Femur (tissue), 1 donor: ENCODE data around the gene CISTR.

Experiments used
- DNase-seq: peaks from one replicate; pipeline ENCODE4 v3.0.0-alpha.2; 2017

The CISTR gene

GRCh38 chr12:53761306-53761705 lies 9.5 kb upstream of the CISTR start:
- DNase-seq: no peak

GRCh38 chr12:53759261-53759660 lies 7.5 kb upstream of the CISTR start:
- no peak for DNase-seq

GRCh38 chr12:53758730-53759103 lies 6.9 kb upstream of the CISTR start:
- no peak for DNase-seq

GRCh38 chr12:53758081-53758729 lies 6.4 kb upstream of the CISTR start:
- DNase-seq: no peak

- DNase-seq: peak; percentile 87
Measured at GRCh38 chr12:53757101-53757770, 5.5 kb upstream of the CISTR start.

GRCh38 chr12:53756300-53757100 lies 4.7 kb upstream of the CISTR start:
- DNase-seq: no peak

- DNase-seq: no peak
Measured at GRCh38 chr12:53755893-53756292, 4.1 kb upstream of the CISTR start.

- no peak for DNase-seq
Measured at GRCh38 chr12:53755451-53755891, 3.7 kb upstream of the CISTR start.

GRCh38 chr12:53754633-53755264 lies 3.0 kb upstream of the CISTR start:
- DNase-seq: no peak

- no peak for DNase-seq
Measured at GRCh38 chr12:53754188-53754585, 2.4 kb upstream of the CISTR start.

- DNase-seq: no peak
Measured at GRCh38 chr12:53752621-53753020, 842 bp upstream of the CISTR start.

GRCh38 chr12:53752192-53752601 lies 418 bp upstream of the CISTR start:
- no peak for DNase-seq

GRCh38 chr12:53750812-53751335 lies 905 bp downstream of the CISTR start:
- DNase-seq: peak; percentile 51

GRCh38 chr12:53749986-53750811 lies 1.6 kb downstream of the CISTR start:
- DNase-seq: no peak

- no peak for DNase-seq
Measured at GRCh38 chr12:53748072-53748840, 3.5 kb downstream of the CISTR start.

GRCh38 chr12:53747095-53747494 lies 4.7 kb downstream of the CISTR start:
- no peak for DNase-seq

GRCh38 chr12:53746592-53747092 lies 5.1 kb downstream of the CISTR start:
- peak; percentile 96 for DNase-seq

GRCh38 chr12:53744751-53745150 lies 7.0 kb downstream of the CISTR start:
- DNase-seq: no peak

- no peak for DNase-seq
Measured at GRCh38 chr12:53744130-53744441, 7.7 kb downstream of the CISTR start.

- DNase-seq: peak; percentile 74
Measured at GRCh38 chr12:53743266-53744129, 8.3 kb downstream of the CISTR start.
